Renal pelvis (tissue), 12 donors: ENCODE results near the gene F11R. TPM values are rescaled to one million over a fixed set of nuclear protein-coding genes. Genes with fewer than 3 reads are reported as not detected.
"Not testable (repeated sequence)": the region's sequence is repeated elsewhere in the genome, so short reads cannot be mapped to it uniquely, and the experiment has no call there.

Source experiments
- DNase-seq: peaks from one replicate; pipeline ENCODE4 v3.0.0-alpha.2; 2013
- long read RNA-seq, 16 experiments: transcript quantifications; one replicate each; lab custom pipeline, GENCODE V29; 2026
- polyA plus RNA-seq, 3 donors: library from polyadenylated mRNA; unstranded; fragments of 120-200 nt; gene quantifications; one replicate each; pipeline ENCODE4 v1.2.1, GENCODE V29; 2013; ENCODE audit not compliant: insufficient read length in 3 of 3

The F11R gene
- 100 to 1,000 TPM in 1 of 3 donors, 10 to 100 TPM in 2; 79.3 to 103 (median 89.2) TPM for polyA plus RNA-seq
- long read RNA-seq, donor 1, partial matches to known transcripts = 14 of 14 reads
- long read RNA-seq, donor 1, other reads (novel, unspliced or antisense) = 0 of 14 reads
- long read RNA-seq, donor 2, partial matches to known transcripts = 22 of 22 reads
- long read RNA-seq, donor 2, other reads (novel, unspliced or antisense) = 0 of 22 reads
- long read RNA-seq, donor 3 = 0 reads
- long read RNA-seq, donor 4, partial matches to known transcripts = 17 of 17 reads
- long read RNA-seq, donor 4, other reads (novel, unspliced or antisense) = 0 of 17 reads
- long read RNA-seq, donor 5 = 0 reads
- long read RNA-seq, donor 6 = 0 reads
- long read RNA-seq, donor 7, partial matches to known transcripts = 21 of 21 reads
- long read RNA-seq, donor 7, other reads (novel, unspliced or antisense) = 0 of 21 reads
- long read RNA-seq, donor 8 = 0 reads
- long read RNA-seq, donor 9, partial matches to known transcripts = 24 of 24 reads
- long read RNA-seq, donor 9, other reads (novel, unspliced or antisense) = 0 of 24 reads
- long read RNA-seq, donor 10, partial matches to known transcripts = 6 of 22 reads
- long read RNA-seq, donor 10, other reads (novel, unspliced or antisense) = 16 of 22 reads
- long read RNA-seq, donor 11, partial matches to known transcripts = 7 of 7 reads
- long read RNA-seq, donor 11, other reads (novel, unspliced or antisense) = 0 of 7 reads
- long read RNA-seq, donor 12, partial matches to known transcripts = 28 of 28 reads
- long read RNA-seq, donor 12, other reads (novel, unspliced or antisense) = 0 of 28 reads
- long read RNA-seq, donor 13 = 0 reads
- long read RNA-seq, donor 14 = 0 reads
- long read RNA-seq, donor 15, partial matches to known transcripts = 31 of 31 reads
- long read RNA-seq, donor 15, other reads (novel, unspliced or antisense) = 0 of 31 reads
- long read RNA-seq, donor 16, partial matches to known transcripts = 14 of 14 reads
- long read RNA-seq, donor 16, other reads (novel, unspliced or antisense) = 0 of 14 reads

DNA sequence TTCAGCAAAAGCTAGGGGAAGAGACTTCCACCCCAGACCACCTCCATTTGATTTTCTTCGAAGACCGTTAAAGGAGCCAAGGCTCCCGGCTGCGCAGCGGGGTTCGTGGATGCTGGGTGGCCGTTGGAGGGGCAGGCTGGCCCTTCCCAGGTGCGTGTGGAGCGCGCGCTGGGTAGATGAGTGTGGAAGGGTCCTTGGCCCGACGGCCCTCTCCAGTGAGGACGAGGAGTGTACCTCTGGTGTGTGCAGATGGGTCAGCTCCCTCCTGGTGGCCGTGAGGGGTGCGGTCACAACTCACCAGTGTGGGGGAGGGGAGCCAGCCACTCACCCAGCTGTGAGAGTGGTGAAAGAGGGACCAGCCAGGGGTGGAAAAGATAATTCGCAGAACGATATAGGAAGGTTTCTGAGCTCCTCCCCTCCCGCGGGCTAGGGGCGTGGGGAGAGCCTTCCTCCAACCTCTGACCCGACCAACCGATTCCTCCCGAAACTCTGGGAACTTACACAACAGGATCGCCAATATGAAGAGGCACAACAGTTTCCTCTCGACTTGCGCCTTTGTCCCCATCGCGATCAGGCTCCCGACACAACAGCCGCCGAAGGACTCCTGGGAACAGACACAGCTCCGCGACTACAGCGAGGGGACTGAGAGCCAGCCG lies at the start of gene F11R:
Gene F11R (minus strand): TSS at position 644 of the 656 bp plus-strand sequence. CDS start 79 bp downstream, at position 565.
- peak; percentile 55 for DNase-seq

DNA sequence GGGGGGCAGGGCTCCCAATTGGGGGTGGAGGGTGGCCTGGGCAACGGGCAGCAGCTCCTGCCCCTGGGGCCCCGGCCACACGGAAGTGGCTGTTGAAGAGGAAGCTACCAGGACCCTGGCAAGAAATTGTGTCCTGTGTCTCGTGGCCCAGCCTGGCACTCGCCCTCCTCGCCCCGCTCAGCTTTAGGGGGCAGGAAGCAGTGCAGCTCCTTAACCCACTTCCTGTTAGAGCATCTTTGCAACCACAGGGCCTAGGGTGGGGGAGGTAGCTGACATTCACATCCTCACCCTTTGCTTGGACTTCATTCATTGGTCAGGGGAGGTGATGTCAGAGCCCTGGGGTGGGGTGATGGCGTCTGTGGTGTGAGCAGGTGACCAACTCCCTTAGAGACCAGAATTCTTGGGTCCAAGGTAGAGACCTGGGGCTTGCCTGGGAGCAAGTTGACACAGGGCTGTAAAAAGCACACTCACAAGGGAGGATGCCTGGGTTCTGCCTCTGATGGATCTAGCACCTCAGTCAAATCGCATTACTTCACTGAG lies 48.8 kb upstream of the F11R start, which contains the start of gene ARHGAP30:
Gene ARHGAP30 (minus strand): TSS at position 161 of the 540 bp plus-strand sequence. CDS start 267 bp downstream, outside the sequence.
- DNase-seq = no peak

DNA sequence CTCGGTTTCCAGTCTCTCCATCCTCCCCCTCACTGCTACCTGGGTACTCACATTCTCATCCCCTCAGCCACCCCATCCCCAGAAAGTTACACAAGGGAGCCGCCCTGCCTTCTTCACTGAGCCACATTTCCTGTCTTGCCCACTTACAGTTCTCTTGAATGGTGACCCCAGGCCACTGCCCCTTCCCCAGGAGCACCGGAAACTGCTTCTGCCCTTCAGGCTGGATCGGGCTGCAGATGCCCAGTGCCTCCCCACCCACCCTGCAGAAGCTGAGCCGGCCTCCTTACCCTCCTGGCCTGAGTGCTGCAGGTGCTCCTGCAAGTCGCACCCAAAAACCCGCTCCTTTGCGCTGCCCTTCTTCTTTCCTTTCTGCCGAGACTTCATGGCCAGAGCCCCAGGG lies 48.3 kb upstream of the F11R start:
- no peak for DNase-seq

DNA sequence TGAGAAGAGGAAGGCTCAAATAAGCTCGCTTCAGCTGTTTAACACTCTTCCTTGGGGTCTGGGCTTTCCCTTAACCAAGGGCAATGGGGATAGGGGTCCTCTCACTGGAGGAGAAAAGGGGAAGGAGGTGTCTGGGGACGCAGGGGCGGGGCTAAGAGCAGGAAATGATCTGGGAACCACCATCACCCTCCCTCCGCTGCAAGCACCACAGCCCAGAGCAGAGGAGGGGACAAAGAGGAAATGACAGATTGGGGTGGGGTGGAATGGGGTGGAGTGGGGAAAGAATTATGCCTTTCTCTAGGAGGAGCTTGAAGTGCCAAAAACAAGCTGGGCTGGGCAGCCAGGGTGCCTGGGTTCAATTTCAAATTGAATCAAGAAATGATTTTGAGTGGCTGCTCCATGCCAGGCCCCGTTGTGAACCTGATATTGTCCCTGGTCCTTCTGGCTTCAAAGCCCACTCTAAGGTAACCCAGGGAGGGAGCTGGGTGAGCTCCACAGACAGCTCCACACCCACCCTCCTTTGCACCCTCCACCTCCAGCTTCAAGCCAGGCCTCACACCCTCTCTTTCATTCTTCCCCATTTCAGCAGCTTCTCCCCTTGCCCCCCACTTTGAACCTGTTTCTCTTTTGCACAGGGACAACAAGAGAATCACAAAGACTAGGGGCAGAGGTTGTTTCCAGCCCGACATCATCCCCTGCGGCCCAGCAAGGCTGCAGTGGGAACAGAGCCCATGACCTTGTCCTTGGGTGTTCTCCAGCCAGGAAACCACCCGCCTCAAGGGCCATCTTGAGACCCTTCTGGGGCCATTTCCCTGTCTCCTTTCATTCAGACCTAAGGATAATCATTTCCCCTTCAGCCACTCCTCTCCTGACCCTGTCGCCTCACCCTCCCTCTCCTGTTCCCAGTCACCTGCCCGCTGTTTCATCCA lies 47.6 kb upstream of the F11R start:
- DNase-seq = no peak

DNA sequence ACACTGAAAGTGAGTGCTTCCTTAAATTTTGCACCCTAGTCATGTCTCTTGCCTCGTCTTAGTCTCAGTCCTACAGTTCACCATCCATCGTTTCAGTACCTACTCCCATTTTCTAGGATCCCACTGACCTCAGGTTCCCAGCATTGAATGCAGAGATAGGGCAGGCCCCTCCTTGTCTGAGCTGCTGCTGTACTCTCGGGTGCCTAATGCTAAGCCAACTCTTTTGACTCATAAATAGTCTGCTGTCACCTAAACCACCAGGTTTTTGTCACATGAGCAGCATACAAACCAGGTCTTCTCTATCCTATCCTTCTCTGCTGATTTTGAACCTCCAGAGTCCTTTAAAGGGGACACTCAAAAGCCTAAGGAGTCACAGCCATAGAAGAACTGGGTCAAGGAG lies 45.7 kb upstream of the F11R start:
- DNase-seq = no peak

DNA sequence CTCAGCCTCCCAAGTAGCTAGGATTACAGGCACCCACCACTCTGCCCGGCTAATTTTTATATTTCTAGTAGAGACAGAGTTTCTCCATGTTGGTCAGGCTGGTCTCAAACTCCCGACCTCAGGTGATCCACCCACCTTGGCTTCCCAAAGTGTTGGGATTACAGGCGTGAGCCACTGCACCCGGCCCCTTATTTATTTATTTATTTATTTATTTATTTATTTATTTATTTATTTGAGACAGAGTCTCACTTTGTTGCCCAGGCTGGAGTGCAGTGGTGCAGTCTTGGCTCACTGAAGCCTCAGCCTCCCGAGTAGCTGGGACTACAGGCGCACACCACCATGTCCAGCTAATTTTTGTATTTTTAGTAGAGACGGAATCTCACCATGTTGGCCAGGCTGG lies 44.7 kb upstream of the F11R start:
- DNase-seq = not testable (repeated sequence)

DNA sequence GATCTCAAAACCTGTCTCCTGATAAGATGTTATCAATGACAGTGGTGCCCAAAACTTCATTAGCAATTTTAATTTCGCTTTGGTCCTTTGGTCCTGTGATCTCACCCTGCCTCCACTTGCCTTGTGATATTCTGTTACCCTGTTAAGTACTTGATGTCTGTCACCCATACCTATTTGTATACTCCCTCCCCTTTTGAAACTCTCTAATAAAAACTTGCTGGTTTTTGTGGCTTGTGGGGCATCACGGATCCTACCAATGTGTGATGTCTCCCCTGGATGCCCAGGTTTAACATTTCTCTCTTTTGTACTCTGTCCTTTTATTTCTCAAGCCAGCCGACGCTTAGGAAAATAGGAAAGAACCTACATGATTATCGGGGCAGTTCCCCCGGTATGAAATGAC lies 43.0 kb upstream of the F11R start:
- not testable (repeated sequence) for DNase-seq

DNA sequence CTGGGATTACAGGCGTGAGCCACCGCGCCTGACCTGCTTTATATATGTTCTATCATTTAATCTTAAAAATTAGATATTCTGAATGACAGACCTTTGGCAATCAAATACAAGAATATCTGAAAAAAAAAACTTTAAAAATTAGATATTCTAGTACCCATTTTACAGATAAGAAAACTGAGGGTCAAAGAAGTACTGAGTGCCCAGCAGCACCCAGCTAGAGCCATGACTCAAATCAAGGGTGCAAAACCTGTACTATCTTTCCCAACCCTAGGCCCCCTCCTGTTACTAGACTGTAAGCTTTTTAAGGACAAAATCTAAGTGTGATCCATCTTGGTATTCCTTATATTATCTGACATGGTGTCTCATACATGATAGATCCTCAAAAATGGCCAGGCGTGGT lies 40.5 kb upstream of the F11R start:
- no peak for DNase-seq

DNA sequence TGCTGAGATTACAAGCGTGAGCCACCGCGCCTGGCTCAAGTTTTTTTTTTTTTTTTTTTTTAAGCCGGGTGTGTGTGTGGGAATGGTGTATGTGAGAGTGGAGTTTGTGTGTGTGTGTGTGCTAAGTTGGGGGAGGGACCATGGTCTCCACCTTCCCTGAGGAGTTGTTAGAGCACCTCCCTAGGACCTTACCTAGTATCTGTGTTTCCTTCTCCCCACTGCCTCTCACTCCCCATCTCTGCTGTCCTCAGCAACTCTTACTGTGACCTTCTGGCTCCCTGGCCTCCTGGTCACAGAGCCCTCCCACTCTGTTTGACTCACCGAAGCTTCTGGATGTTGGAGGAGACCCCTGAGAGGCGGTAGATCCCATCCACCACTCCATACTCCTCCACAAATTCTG lies 38.3 kb upstream of the F11R start:
- no peak for DNase-seq

DNA sequence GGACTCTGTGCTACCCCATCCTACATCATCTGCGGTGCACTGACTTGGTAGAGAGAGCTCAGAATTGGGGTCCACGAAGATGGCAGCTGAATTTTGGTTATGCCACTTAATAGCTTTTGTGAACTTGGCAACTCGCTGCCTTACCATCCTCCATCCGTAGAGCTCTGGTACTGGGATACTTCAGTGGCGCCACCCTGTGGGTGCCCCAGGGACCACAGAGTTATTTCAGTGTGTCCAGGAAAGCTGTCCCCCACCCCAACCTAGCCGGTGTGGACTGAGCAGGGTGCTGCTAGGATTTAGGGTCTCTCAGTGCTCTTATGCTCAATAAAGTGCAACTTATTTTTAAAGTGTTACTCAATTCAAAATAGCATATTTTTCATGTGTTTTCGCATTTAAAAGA lies 33.9 kb upstream of the F11R start:
- no peak for DNase-seq

DNA sequence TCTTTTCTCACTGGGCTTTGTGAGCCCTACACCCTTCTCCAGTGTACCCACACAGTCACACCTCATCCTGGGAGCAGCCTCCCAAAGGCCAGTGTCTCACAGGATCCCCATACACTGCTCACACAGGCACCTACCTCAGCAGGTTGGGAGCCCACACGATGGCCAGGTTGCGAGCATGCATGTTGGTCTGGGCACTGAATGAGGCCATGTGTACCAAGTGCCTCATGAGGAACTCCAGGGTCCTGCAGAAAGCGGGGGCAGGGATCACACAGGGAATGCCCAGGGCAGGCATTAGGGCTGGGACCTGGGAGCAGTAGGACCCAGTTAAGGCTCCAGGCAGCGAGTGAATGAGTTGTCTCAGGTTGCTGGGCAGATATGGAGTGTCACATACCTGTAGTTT lies 33.3 kb upstream of the F11R start:
- no peak for DNase-seq

DNA sequence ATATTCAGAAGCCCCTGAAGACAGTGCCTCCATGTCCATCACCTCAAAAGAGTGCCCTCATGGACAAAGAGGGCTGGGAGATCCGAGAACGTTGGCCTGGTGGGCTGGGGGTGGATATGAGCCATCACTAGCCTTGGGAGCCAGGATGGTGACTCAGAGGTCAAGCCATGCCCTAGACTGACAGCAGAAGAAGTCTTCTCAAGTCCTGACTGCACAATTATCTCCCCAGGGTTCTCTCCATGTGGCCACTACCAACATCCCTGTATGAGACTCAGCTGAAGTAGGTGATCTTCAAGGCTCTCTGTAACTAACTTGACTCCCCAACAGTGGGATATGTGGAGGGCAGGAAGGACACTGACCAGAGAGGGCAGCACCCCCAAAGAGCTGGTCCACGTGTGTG lies 31.9 kb upstream of the F11R start:
- no peak for DNase-seq

DNA sequence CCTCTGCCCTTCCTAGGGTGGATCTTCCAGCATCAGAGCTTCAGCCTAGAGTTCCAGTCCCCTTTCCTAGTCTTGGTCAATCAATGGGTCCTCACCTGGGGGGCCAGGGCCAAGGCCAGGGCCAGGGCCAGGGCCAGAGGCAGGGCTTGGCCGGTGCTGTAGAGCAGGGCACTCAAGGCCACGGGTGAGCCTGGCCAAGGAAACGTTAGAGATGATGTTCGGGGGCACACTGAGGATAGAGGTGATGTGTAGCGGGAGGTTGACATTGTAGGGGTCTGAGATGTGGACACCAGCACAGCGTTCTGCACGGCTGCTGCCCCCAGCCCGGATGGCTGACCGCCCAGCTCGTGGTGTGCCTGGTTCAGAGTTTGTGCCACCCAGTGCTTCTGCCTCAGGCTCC lies 30.3 kb upstream of the F11R start:
- DNase-seq = no peak

DNA sequence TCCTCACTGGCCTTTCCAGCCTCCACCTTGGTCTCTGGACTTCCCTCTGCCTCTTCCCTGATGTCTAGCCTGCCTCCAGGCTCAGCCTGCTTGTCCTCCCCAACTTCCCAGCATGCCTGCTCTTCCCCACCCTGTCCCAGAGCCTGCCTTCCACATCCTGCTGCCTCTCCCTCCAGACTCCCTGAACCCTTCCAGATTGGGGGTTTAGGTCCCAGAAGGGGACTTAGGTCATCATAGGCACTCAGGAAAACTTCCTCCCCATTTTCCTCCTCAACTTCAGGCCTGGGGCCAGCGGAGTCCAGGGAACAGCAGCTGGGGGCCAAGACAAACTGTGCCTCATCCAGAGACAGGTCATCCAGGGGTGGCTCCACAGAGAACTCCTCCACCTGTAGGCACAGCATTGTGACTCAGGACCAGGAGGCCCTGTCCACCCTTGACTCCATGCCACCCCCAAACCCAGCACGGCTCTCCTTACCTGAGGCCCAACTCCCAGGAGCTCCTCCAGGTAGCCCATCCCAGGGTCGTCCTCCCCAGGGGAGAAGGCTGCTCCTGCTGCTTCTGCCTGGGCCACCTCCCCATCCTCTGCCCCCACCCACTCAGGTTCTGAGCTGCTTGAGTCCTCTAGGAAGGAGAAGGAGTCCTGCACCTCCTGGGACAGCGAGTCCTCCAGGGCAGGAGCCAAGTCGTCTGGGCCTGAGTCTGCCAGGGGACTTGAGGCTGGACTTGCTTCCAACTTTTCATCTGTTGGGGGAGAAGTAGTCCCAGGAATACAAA lies 28.2 kb upstream of the F11R start:
- no peak for DNase-seq

DNA sequence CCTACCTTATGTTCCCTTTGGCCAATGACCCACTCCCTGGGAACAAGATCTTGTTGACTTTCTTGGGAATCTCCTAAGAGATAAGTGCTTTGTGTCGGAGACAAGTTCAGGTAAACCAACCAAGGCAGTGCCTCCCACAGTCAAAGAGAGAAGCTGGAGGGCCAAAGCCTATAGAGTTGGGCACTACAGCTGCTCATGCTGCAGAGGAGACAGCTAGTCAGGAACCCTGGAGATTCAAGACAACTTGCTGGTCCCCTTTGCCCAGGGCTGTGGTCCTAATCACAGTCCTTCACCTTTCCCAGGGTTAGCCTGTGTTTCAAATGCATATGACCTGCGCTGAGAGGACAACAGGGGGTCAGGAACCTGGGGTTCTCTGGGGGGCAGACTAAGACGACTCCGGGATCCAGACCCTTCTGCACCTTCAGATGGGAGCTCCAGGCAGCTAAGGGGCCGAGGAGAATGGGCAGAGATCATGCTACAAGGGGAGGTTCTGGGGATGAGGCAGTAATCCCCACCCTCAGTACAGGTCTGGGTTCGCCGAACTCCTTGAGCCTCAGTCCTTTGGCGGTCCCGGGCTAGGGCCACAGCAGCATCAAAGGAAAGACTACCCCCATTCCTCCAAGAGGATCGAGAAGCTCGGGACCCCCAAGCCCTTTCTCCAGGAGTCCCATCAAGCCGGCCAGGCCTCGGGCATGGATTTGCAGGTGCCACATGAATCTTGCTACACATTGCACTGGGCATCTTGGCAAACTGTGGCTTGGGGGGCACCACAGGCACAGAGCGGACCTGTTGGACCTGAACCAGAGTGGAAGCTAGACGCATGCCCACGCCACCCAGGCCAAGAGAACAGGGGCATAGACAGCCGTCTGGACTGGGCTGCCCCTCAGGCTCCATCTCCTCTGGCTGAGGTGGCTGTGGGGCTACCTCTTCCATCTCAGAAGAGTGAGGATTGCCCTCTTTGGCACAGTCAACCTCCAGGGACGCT lies 26.8 kb upstream of the F11R start:
- DNase-seq = no peak

DNA sequence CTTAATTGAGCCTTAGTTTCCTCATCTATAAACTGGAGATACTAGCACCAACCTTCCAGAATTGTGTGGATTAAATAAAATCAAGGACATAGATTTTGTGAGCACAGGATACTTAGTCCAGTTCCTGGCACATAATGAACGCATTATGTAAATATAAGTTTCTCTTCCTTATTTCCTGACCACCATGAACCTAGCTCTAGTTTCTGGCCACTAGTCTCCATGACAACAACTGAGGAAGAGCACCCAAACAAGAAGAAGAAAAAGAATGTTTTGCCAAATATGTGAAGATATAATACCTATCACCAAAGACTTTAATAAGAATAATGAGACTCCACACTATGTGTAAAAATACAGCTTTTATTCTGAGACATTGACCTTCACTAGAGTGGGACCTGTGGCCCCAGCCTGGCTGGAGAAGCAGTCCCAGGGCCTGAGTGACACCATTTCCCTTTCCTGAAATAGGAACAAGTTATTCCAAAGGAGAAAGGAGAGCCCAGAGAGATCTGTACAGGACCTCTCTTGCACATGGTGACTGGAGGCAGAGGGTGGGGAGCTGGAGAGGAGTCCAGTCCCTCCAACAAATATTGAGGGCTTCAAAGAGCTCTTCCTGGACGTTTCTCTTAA lies 25.8 kb upstream of the F11R start:
- no peak for DNase-seq

DNA sequence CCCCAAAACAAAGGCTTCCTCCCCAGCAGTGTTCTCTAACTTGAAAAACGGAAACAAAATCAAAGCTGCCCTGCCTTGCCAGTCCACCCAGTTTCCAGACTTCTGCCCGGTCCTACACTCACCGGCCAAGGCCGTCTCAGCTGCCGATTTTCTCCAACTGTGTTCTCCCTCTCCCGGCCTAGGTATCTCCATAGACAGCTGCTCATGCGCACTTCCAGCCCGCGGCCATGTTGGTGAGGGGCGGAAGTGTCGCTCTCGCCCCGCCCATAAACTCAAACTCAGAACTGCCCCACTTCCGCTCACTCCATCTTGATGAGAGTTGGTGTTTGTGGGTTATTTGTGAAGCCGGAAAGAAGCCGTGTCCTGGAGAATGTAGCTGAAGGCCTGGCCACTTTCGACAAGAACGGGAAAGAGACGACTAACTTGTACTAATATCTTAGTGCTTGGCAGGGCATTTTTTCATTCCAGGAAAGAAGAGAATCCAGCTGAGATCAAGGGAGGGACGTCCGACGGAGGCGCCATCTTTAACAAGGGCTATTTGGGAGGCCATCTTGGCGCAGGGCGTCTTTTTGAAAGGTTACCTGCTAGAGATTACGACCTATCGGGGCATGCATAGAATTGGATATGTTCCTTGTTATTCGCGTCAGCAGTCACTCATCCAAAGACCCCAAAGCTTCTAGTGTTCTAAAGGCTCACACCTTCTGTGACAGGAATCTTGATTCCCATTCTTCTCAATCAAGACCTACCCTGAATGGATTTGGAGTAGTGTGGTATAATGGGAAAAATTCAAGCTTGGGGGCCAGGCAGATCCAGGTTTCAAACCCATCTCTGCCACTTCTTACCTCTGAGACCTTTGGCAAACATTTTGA lies 25.0 kb upstream of the F11R start, which contains the start of gene USF1:
Gene USF1 (minus strand): TSS at position 242 of the 869 bp plus-strand sequence. CDS start 2,702 bp downstream, outside the sequence.
- DNase-seq = peak; percentile 98
